GM18909 (cell line): ENCODE measurements around the gene GALM.
"Not testable (repeated sequence)": the region's sequence is repeated elsewhere in the genome, so short reads cannot be mapped to it uniquely, and the experiment has no call there.

Experiments used
- ATAC-seq: cut with Tn5 transposase; IDR thresholded peaks from one replicate; pipeline ENCODE4 v1.9.1; 2021; ENCODE audit warnings: mild to moderate bottlenecking; ENCODE audit not compliant: unreplicated experiment, poor library complexity

GALM gene

DNA sequence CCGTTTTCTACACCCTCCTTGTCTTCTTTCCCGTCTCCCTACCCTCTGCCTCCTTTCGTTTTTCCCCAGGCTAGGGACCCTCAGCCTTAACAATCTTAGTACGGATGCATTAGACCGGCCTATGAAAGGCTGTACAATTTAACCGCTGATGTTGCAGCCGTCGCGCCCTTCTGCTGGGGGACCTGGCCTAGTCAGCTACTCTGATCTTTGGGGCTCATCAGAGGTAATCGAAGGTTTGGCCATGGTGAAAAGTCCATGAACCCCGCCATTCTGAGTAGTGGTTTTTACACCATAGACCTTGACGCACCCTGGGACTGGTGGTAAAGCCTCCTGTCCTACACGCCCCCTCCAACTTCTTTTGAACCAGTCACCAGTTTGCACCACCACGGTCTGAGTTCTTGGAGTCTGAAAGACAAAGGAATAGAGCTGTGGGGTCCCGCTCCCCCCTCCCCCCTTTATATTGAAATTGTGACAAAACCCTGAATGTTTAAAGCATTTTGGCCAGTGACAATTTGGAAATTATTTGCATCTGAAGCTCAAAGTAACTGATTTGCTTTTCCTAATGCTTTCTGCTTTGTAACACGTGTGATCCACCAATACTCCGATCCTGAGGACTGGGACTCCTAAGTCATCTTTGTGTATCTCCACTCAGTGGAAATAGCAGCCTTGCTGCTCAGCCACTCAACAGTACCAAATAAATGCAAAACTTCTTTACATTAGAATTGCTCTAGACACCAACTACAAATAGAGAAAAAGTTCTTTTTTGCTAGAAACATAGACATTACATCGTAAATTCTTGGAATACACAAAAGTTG, 85.9 kb downstream of the GALM start:
- no peak for ATAC-seq

GRCh38 chr2:38754049-38754448, 88.1 kb downstream of the GALM start:
- no peak for ATAC-seq

- ATAC-seq, result no peak
These were observed 88.6 kb downstream of the GALM start for GRCh38 chr2:38754506-38754905.

DNA sequence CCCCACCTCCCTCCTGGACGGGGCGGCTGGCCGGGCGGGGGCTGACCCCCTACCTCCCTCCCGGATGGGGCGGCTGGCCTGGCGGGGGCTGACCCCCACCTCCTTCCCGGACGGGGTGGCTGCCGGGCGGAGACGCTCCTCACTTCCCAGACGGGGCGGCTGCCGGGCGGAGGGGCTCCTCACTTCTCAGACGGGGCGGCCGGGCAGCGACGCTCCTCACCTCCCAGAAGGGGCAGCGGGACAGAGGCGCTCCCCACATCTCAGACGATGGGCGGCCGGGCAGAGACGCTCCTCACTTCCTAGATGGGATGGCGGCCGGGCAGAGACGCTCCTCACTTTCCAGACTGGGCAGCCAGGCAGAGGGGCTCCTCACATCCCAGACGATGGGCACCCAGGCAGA, 90.0 kb downstream of the GALM start:
- not testable (repeated sequence) for ATAC-seq

- no peak for ATAC-seq
These were observed 97.3 kb downstream of the GALM start for GRCh38 chr2:38763228-38763627.

GRCh38 chr2:38763728-38764127, 97.8 kb downstream of the GALM start:
- no peak for ATAC-seq

- ATAC-seq, result no peak
These were observed 99.2 kb downstream of the GALM start for GRCh38 chr2:38765149-38765548.

- no peak for ATAC-seq
These were observed 99.6 kb downstream of the GALM start for GRCh38 chr2:38765551-38765950.

- ATAC-seq, result no peak
These were observed 105.7 kb downstream of the GALM start for GRCh38 chr2:38771632-38772031.

DNA sequence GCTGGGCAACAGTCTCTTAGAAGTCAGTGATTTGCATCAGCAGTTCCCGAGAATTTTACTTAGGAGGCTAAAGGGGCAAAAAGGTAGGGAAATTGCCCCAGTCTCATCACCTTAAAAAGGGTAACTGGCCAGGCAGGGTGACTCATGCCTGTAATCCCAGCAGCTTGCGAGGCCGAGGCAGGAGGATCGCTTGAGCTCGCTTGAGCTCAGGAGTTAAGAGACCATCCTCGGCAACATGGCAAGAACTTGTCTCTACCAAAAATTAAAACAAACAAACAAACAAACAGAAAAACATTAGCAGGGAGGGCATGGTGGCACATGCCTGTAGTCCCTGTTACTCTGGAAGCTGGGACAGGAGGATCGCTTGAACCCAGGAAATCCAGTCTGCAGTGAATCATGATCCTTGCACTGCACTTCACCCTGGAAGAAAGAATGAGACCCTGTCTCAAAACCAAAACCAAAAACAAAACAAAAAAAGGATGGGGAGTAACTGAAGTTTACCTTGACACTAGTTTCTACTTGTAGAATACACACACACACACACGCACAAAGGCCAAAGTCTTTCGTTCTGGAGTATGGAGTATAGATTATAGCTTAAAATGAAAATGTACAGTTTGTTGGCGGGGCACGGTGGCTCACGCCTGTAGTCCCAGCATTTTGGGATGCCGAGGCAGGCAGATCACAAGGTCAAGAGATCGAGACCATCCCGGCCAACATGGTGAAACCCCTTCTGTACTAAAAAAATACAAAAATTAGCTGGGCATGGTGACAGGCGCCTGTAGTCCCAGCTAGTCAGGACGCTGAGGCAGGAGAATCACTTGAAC, 109.4 kb downstream of the GALM start:
- no peak for ATAC-seq

- ATAC-seq, result no peak
These were observed 110.0 kb downstream of the GALM start for GRCh38 chr2:38775921-38776225.

DNA sequence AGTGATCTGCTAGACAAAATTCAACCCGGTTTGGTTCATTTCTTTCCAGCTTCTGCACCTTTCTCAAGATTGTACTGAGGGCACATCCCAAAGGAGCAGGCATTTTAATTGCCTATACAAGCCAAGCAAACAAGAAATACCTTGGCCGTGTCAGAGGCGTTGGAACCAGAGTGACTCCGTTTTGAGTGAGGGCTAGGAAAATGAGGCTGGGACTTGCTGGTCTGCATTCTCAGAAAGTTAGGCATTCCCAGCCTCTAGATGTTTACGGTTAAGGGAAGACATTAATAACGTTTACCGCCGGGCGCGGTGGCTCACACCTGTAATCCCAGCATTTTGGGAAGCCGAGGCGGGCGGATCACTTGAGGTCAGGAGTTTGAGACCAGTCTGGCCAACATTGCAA, 110.6 kb downstream of the GALM start:
- ATAC-seq, result no peak

DNA sequence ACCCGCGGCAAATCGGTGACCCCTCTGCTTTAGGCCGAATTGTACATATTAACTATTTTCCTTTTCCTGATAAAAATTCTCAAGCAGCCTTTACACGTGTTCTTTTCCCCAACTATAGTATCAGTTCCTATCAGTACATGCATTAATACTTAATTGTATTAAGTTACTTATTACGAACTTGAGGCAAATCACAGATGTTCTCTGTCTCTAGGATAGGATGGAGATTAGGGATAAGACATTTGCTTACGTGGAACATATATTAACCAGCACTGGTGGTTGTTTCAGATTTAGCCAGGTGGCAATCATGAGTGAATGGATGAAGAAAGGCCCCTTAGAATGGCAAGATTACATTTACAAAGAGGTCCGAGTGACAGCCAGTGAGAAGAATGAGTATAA, 112.8 kb downstream of the GALM start:
- no peak for ATAC-seq

DNA sequence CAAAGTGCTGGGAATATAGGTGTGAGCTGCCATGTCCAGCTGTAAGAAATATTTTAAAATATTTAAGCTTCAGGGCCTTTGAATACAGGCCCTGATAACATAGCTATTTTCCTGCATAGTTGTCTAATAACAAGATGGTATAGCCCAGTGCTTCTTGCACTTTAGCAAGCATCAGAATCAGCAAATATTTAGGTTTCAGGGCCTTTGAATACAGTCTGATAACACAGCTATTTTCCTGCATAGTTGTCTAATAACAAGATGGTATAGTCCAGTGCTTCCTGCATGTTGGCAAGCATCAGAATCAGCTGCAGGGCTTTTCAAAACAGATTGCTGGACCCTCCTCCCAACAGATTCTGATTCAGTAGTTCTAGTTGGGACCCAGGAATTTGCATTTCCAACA, 117.7 kb downstream of the GALM start:
- no peak for ATAC-seq
